GM23338 (cell line): ENCODE results near the gene PKD1. TPM values are rescaled to one million over a fixed set of nuclear protein-coding genes. Genes with fewer than 3 reads are reported as not detected.

ENCODE experiments used
- ATAC-seq: fragments of 200-7000 bp; cut with Tn5 transposase; 3 replicates; pipeline ENCODE4 v1.9.1; 2020
- DNase-seq: peaks from one replicate; pipeline ENCODE4 v3.0.0-alpha.2; 2015; ENCODE audit warnings: low spot score
- H2AFZ ChIP-seq: fragments of 200-600 bp; sonication (generic); 2 replicates; pipeline ENCODE4 v1.8.0; 2016; ENCODE audit warnings: antibody characterized with exemption, mild to moderate bottlenecking, moderate library complexity
- H3F3A ChIP-seq: fragments of 200-600 bp; sonication (generic); replicated peaks from 2 replicates; pipeline ENCODE4 v1.8.0; 2017; ENCODE audit warnings: antibody characterized with exemption, mixed run types, low read depth
- H3K27ac ChIP-seq: fragments of 200-600 bp; sonication (generic); 2 replicates; pipeline ENCODE4 v1.6.1; 2016; ENCODE audit warnings: low read depth
- H3K27me3 ChIP-seq: fragments of 200-600 bp; sonication (generic); 2 replicates; pipeline ENCODE4 v1.8.0; 2016; ENCODE audit warnings: mild to moderate bottlenecking, mixed run types, moderate library complexity; ENCODE audit not compliant: insufficient read depth
- H3K36me3 ChIP-seq: fragments of 200-600 bp; sonication (generic); 2 replicates; pipeline ENCODE4 v1.8.0; 2016; ENCODE audit warnings: mild to moderate bottlenecking; ENCODE audit not compliant: insufficient read depth
- H3K4me1 ChIP-seq: fragments of 200-600 bp; sonication (generic); 2 replicates; pipeline ENCODE4 v1.8.0; 2016; ENCODE audit warnings: mild to moderate bottlenecking, moderate library complexity; ENCODE audit not compliant: insufficient read depth
- H3K4me2 ChIP-seq: fragments of 200-600 bp; sonication (generic); 2 replicates; pipeline ENCODE4 v1.7.1; 2017; ENCODE audit warnings: mixed run types
- H3K4me3 ChIP-seq: fragments of 200-600 bp; sonication (generic); 2 replicates; pipeline ENCODE4 v1.6.1; 2016; ENCODE audit warnings: mixed run types
- H3K79me2 ChIP-seq: fragments of 200-600 bp; sonication (generic); replicated peaks from 2 replicates; pipeline ENCODE4 v1.8.0; 2017; ENCODE audit warnings: mild to moderate bottlenecking; ENCODE audit not compliant: insufficient read depth
- H3K9me2 ChIP-seq: fragments of 200-600 bp; sonication (generic); 2 replicates; pipeline ENCODE4 v1.8.0; 2017; ENCODE audit not compliant: insufficient read depth
- H4K20me1 ChIP-seq: fragments of 200-600 bp; sonication (generic); replicated peaks from 2 replicates; pipeline ENCODE4 v1.8.0; 2017; ENCODE audit warnings: mild to moderate bottlenecking; ENCODE audit not compliant: insufficient read depth
- H3K27ac Mint-ChIP-seq: 2 replicates; pipeline ENCODE4 v1.8.0; 2020; ENCODE audit warnings: inconsistent platforms, mild to moderate bottlenecking, moderate library complexity, mixed read lengths
- H3K27me3 Mint-ChIP-seq: 3 replicates; pipeline ENCODE4 v1.8.0; 2022; ENCODE audit warnings: low read depth, mild to moderate bottlenecking, moderate library complexity, mixed read lengths, inconsistent platforms; ENCODE audit not compliant: insufficient read depth, poor library complexity
- H3K36me3 Mint-ChIP-seq: 3 replicates; pipeline ENCODE4 v1.8.0; 2021; ENCODE audit warnings: low read depth, mild to moderate bottlenecking, inconsistent platforms, moderate library complexity, mixed read lengths
- H3K4me1 Mint-ChIP-seq: 3 replicates; pipeline ENCODE4 v1.8.0; 2020; ENCODE audit warnings: mild to moderate bottlenecking, inconsistent platforms, mixed read lengths
- H3K4me3 Mint-ChIP-seq: 3 replicates; pipeline ENCODE4 v1.8.0; 2021; ENCODE audit warnings: moderate library complexity, mild to moderate bottlenecking, inconsistent platforms, mixed read lengths
- H3K9me3 Mint-ChIP-seq: 3 replicates; pipeline ENCODE4 v1.8.0; 2020; ENCODE audit warnings: moderate library complexity, mild to moderate bottlenecking, inconsistent platforms, mixed read lengths
- CREB1 ChIP-seq: fragments of 250-450 bp; sonication (Bioruptor Pico); IDR thresholded peaks from 2 replicates; pipeline ENCODE4 v1.5.0; 2020; ENCODE audit warnings: low read depth, mild to moderate bottlenecking, moderate library complexity
- ETS1 ChIP-seq: IDR thresholded peaks from 2 replicates; pipeline ENCODE4 v1.6.1; 2016; ENCODE audit warnings: antibody characterized with exemption
- EZH2 ChIP-seq: fragments of 200-600 bp; sonication (generic); IDR thresholded peaks from one replicate; pipeline ENCODE4 v1.8.0; 2017; ENCODE audit warnings: antibody characterized with exemption, mild to moderate bottlenecking, low read depth; ENCODE audit not compliant: unreplicated experiment
- EZH2phosphoT487 ChIP-seq: fragments of 200-600 bp; sonication (generic); IDR thresholded peaks from one replicate; pipeline ENCODE4 v1.8.1; 2018; ENCODE audit warnings: antibody characterized with exemption; ENCODE audit not compliant: unreplicated experiment
- JUNB ChIP-seq: IDR thresholded peaks from one replicate; pipeline ENCODE4 v1.6.1; 2016; ENCODE audit warnings: antibody characterized with exemption; ENCODE audit not compliant: unreplicated experiment
- POLR2AphosphoS5 ChIP-seq: IDR thresholded peaks from 2 replicates; pipeline ENCODE4 v1.6.1; 2016; ENCODE audit warnings: antibody characterized with exemption, low read depth
- STAT1 ChIP-seq: IDR thresholded peaks from one replicate; pipeline ENCODE4 v1.6.1; 2016; ENCODE audit warnings: antibody characterized with exemption; ENCODE audit not compliant: unreplicated experiment
- ZNF114 ChIP-seq: fragments of 250-450 bp; sonication (Bioruptor Pico); IDR thresholded peaks from 2 replicates; pipeline ENCODE4 v1.5.0; 2020; ENCODE audit warnings: mild to moderate bottlenecking, moderate library complexity
- ZNF331 ChIP-seq: fragments of 250-450 bp; sonication (Bioruptor Pico); IDR thresholded peaks from 2 replicates; pipeline ENCODE4 v1.5.0; 2020; ENCODE audit warnings: low read depth, mild to moderate bottlenecking, moderate library complexity
- ZNF462 ChIP-seq: fragments of 250-450 bp; sonication (Bioruptor Pico); IDR thresholded peaks from 2 replicates; pipeline ENCODE4 v1.5.0; 2020; ENCODE audit warnings: mild to moderate bottlenecking, moderate library complexity
- polyA plus RNA-seq: library from polyadenylated mRNA; unstranded; fragments of >200 nt; fragmentation: Nextera tagmentation; extraction: Ambion mirVana; gene quantifications from 2 replicates; pipeline ENCODE4 v1.2.1, GENCODE V29; 2016
- total RNA-seq: library from RNA; depleted of rRNA; stranded (reverse); fragments of >200 nt; shearing (Covaris generic); gene quantifications from 2 replicates; pipeline ENCODE4 v1.2.3, GENCODE V29; 2014
- TF ChIP-seq, protein P1 (sequence below), 2 experiments: fragments of 200-600 bp in 1 of 2; sonication (generic) in 1 of 2; conservative IDR thresholded peaks; 2 replicates each; pipeline versions ENCODE4 v1.5.1 to v1.6.1; 2016 to 2017; ENCODE audit warnings: antibody characterized with exemption in 2 of 2, low read depth in 2 of 2, mild to moderate bottlenecking in 2 of 2, moderate library complexity in 1 of 2

The PKD1 gene
- total and polyA plus RNA-seq, 2 experiments from 2014 or later, result 21.1 to 107 TPM

DNA sequence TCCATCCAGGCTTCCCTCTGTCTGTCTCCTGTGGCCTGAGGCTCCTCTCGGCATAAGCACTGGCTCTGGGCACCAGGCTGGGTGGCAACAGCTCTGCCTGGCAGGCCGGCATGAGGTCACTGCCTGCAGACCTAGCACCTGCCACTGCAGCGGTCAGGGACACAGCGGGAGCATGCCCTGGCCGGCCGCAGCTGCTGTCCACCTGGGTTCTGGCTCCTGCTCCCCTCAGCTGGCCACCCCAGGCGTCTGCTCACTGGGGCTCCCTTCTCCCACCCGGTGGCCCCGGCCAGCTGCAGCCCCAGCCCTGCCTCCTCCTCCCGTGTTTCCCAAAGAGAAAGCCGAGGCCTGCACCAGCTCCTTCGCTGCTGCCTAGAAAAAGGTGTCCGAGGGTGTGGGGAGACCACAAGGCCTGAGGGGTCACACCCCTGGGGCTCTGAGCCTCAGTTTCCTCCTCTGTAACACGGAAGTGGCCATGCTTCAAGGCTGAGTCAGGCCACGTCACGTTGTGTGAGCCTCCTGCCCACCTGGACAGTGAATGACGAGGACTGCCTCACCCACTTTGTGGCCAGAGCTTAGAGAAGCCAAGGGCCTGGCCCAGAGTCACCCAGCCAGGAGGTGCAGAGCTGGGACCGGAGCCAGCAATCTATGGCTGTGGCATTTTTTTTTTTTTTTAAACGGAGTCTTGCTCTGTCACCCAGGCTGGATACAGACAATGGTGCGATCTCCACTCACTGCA, 94.7 kb downstream of the PKD1 start:
- Histone ChIP-seq H3K9me2 (no peaks in the 10 kb centered on the region), H4K20me1 (peaks cover 3% of the 10 kb centered on the region; the same call in 1 of the 2 replicates), H3K27ac (no peak overlapping the region), H3K79me2 (no peaks in the 10 kb centered on the region), H3K4me2 (no peak overlapping the region), H2AFZ (no peak overlapping the region), H3K27me3 (no peaks in the 10 kb centered on the region), H3K4me3 (no peak overlapping the region), H3K4me1 (no peaks in the 10 kb centered on the region), H3F3A (no peaks in the 10 kb centered on the region), H3K36me3 (no peaks in the 10 kb centered on the region)
- no peak for ATAC-seq
- Mint-ChIP-seq H3K27me3 (peaks cover 10% of the 10 kb centered on the region), H3K27ac (no peak overlapping the region), H3K9me3 (no peaks in the 10 kb centered on the region), H3K36me3 (no peaks in the 10 kb centered on the region), H3K4me3 (no peak overlapping the region), H3K4me1 (peaks cover 8% of the 10 kb centered on the region)
- TF ChIP-seq ZNF462 (CRISPR knock-in tag) (no peak), EZH2 (no peak), JUNB (no peak), POLR2AphosphoS5 (no peak), EZH2phosphoT487 (no peak), ZNF114 (CRISPR knock-in tag) (no peak), ETS1 (no peak), STAT1 (no peak), CREB1 (CRISPR knock-in tag) (no peak), ZNF331 (CRISPR knock-in tag) (no peak)
- TF ChIP-seq, protein P1, sequence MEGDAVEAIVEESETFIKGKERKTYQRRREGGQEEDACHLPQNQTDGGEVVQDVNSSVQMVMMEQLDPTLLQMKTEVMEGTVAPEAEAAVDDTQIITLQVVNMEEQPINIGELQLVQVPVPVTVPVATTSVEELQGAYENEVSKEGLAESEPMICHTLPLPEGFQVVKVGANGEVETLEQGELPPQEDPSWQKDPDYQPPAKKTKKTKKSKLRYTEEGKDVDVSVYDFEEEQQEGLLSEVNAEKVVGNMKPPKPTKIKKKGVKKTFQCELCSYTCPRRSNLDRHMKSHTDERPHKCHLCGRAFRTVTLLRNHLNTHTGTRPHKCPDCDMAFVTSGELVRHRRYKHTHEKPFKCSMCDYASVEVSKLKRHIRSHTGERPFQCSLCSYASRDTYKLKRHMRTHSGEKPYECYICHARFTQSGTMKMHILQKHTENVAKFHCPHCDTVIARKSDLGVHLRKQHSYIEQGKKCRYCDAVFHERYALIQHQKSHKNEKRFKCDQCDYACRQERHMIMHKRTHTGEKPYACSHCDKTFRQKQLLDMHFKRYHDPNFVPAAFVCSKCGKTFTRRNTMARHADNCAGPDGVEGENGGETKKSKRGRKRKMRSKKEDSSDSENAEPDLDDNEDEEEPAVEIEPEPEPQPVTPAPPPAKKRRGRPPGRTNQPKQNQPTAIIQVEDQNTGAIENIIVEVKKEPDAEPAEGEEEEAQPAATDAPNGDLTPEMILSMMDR (conservative IDR thresholded peaks at IDR 0.05; ENCODE audit: low read depth in 2 of 2), result no peak
- DNase-seq, result no peak
